ENCODE data around the gene MAD1L1. TPM values are rescaled to one million over a fixed set of nuclear protein-coding genes. Genes with fewer than 3 reads are reported as not detected.

The MAD1L1 gene
- total RNA-seq, 1 experiment from 2014 or later = 38.5 TPM

DNA sequence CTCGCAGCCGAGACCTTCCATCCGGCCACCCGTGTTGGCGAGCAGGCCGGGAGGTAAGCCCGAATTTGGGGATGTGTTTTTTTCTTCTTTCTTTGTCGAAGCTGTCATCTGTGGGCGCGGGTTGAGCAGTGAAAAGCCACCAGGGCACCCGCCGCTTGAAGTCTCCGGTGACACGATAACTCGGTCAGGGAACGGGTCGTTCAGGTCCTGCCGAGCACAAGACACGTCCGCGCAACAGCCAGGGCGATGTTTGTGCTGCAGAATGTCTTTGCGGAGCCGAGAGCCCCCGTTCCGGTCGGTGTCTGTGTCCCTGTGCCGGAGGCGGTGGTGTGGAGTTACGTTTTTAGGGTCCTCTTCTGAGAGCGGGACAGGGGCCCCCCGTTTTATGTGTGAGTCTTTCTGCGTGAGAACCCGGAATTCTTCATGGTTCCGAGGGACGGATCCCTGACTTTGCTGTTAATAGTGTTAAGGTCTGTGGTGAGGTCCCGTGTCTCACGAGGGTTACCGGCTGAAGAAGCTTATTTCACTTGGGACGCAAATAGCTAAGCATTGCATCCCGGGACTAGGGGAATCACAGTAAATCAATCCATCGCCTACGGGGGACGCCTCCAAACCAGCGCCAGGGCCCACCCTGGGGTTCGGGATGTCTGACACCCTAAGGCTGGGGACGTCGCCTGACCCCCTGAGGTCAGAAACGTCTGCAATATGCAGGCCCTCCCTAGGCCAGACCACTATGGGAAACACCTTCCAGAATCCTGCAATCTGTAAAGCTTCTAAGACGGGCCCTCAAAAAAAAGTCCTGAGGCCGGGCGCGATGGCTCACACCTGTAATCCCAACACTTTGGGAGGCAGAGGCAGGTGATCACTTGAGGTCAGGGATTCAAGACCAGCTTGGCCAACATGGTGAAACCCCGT, 463.2 kb downstream of the MAD1L1 start:
- RAD21 ChIA-PET (ENCODE audit: low non-redundant PET in 1 of 2, low total read pairs in 2 of 2, uncharacterized antibody in 2 of 2, unreplicated experiment in 2 of 2) = no interaction called here
- CTCF ChIA-PET = no interaction called here
- Histone ChIP-seq H3K4me1 (ENCODE audit: control insufficient read depth in 1 of 2, insufficient read depth in 2 of 2, low read length in 2 of 2) (no peaks in the 10 kb centered on the region), H4K20me1 (ENCODE audit: insufficient read depth) (no peaks in the 10 kb centered on the region), H3K9me2 (ENCODE audit: insufficient read depth) (no peaks in the 10 kb centered on the region), H3K27me3 (ENCODE audit: insufficient read depth, low read length) (no peaks in the 10 kb centered on the region), H3K79me2 (ENCODE audit: insufficient read depth, low read length) (no peaks in the 10 kb centered on the region), H3K9ac (ENCODE audit: low read length) (no peak overlapping the region), H3K36me3 (ENCODE audit: control insufficient read depth in 1 of 2, insufficient read depth in 2 of 2, low read length in 2 of 2) (no peaks in the 10 kb centered on the region), H3K27ac (ENCODE audit: low read depth, low read length) (no peak overlapping the region), H3K4me2 (ENCODE audit: low read length) (no peak overlapping the region), H3K9me3 (ENCODE audit: control insufficient read depth in 1 of 2, insufficient read depth in 1 of 2, low read depth in 1 of 2, low read length in 2 of 2) (no peaks in the 10 kb centered on the region), H3K4me3 (replicated peaks in 1 of 2; ENCODE audit: low read depth in 1 of 2, low read length in 2 of 2) (no peak overlapping the region), H2AFZ (ENCODE audit: low read depth, low read length, poor library complexity, severe bottlenecking) (no peak overlapping the region)
- ATAC-seq (no peak), DNase-seq (ENCODE audit: low read depth, low spot score) (no peak)
- intact Hi-C loops (cut with micrococcal nuclease) = no loop called here
- TF ChIP-seq, protein P1, sequence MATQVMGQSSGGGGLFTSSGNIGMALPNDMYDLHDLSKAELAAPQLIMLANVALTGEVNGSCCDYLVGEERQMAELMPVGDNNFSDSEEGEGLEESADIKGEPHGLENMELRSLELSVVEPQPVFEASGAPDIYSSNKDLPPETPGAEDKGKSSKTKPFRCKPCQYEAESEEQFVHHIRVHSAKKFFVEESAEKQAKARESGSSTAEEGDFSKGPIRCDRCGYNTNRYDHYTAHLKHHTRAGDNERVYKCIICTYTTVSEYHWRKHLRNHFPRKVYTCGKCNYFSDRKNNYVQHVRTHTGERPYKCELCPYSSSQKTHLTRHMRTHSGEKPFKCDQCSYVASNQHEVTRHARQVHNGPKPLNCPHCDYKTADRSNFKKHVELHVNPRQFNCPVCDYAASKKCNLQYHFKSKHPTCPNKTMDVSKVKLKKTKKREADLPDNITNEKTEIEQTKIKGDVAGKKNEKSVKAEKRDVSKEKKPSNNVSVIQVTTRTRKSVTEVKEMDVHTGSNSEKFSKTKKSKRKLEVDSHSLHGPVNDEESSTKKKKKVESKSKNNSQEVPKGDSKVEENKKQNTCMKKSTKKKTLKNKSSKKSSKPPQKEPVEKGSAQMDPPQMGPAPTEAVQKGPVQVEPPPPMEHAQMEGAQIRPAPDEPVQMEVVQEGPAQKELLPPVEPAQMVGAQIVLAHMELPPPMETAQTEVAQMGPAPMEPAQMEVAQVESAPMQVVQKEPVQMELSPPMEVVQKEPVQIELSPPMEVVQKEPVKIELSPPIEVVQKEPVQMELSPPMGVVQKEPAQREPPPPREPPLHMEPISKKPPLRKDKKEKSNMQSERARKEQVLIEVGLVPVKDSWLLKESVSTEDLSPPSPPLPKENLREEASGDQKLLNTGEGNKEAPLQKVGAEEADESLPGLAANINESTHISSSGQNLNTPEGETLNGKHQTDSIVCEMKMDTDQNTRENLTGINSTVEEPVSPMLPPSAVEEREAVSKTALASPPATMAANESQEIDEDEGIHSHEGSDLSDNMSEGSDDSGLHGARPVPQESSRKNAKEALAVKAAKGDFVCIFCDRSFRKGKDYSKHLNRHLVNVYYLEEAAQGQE (IDR thresholded peaks at IDR 0.05; ENCODE audit: low read depth) = no peak
- TF ChIP-seq CBX3 (IDR thresholded peaks at IDR 0.05; ENCODE audit: low read depth) (no peak), ZNF274 (IDR thresholded peaks at IDR 0.05; ENCODE audit: low read depth, low read length) (no peak)
- POLR2A ChIA-PET = no interaction called here
- no TSS peak for BruUV-seq (replicated peaks)

DNA sequence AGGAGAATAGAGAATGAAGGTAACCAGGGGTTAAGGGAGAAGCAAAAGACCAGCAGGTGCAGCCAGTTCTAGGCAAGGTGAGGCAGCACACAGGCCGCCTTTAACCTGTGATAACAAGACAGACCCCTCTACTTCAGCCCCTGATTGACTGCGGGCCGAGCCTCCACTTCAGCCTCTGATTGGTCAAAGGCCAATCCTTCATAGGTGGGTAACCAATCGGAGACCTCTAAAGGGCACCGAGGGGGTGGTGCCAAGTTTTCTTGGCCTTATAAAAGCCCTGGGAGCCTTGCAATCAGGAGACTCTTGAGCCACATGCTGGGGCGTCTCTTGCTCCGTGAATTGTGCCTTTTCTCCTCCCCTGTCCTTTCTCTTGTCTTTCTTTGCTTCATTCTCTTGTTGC, 463.9 kb downstream of the MAD1L1 start:
- no peaks in the 10 kb centered on the region for H4K20me1 ChIP-seq (ENCODE audit: insufficient read depth)
- POLR2A ChIA-PET = no interaction called here

More for the DNA sequence above, 463.9 kb downstream of the MAD1L1 start:
- H3K4me2 ChIP-seq (ENCODE audit: low read length) = no peak overlapping the region
- H3K9me3 ChIP-seq (ENCODE audit: control insufficient read depth in 1 of 2, insufficient read depth in 1 of 2, low read depth in 1 of 2, low read length in 2 of 2) = no peaks in the 10 kb centered on the region
- no peak overlapping the region for H3K27ac ChIP-seq (ENCODE audit: low read depth, low read length)
- TF ChIP-seq SP1 (IDR thresholded peaks at IDR 0.05; ENCODE audit: low read depth) = peak; percentile 55; the same call in 1 of the 2 replicates
- TF ChIP-seq, protein P2, sequence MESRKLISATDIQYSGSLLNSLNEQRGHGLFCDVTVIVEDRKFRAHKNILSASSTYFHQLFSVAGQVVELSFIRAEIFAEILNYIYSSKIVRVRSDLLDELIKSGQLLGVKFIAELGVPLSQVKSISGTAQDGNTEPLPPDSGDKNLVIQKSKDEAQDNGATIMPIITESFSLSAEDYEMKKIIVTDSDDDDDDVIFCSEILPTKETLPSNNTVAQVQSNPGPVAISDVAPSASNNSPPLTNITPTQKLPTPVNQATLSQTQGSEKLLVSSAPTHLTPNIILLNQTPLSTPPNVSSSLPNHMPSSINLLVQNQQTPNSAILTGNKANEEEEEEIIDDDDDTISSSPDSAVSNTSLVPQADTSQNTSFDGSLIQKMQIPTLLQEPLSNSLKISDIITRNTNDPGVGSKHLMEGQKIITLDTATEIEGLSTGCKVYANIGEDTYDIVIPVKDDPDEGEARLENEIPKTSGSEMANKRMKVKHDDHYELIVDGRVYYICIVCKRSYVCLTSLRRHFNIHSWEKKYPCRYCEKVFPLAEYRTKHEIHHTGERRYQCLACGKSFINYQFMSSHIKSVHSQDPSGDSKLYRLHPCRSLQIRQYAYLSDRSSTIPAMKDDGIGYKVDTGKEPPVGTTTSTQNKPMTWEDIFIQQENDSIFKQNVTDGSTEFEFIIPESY (IDR thresholded peaks at IDR 0.05; ENCODE audit: extremely low read depth, insufficient replicate concordance, low read length) = no peak
- no peaks in the 10 kb centered on the region for H3K36me3 ChIP-seq (ENCODE audit: control insufficient read depth in 1 of 2, insufficient read depth in 2 of 2, low read length in 2 of 2)
- H3K4me1 ChIP-seq (ENCODE audit: control insufficient read depth in 1 of 2, insufficient read depth in 2 of 2, low read length in 2 of 2) = no peaks in the 10 kb centered on the region
- CTCF ChIA-PET = no interaction called here
- no peaks in the 10 kb centered on the region for H3K79me2 ChIP-seq (ENCODE audit: insufficient read depth, low read length)
- peak; percentile 62; the same call in 1 of the 2 replicates for ATAC-seq
- H2AFZ ChIP-seq (ENCODE audit: low read depth, low read length, poor library complexity, severe bottlenecking) = no peak overlapping the region
- DNase-seq (ENCODE audit: low read depth, low spot score) = peak; percentile 15
- H3K9ac ChIP-seq (ENCODE audit: low read length) = no peak overlapping the region
- no peak overlapping the region for H3K4me3 ChIP-seq (replicated peaks in 1 of 2; ENCODE audit: low read depth in 1 of 2, low read length in 2 of 2)
- H3K9me2 ChIP-seq (ENCODE audit: insufficient read depth) = no peaks in the 10 kb centered on the region
- H3K27me3 ChIP-seq (ENCODE audit: insufficient read depth, low read length) = no peaks in the 10 kb centered on the region
- no TSS peak for BruUV-seq (replicated peaks)
- RAD21 ChIA-PET (ENCODE audit: low non-redundant PET in 1 of 2, low total read pairs in 2 of 2, uncharacterized antibody in 2 of 2, unreplicated experiment in 2 of 2) = no interaction called here
- intact Hi-C loops (cut with micrococcal nuclease) = no loop called here
